ENCODE results near the gene HVCN1.

- TF ChIP-seq CTCF (IDR thresholded peaks at IDR 0.05; ENCODE audit: low read length), result no peak
- TF ChIP-seq EZH2 (IDR thresholded peaks at IDR 0.05; ENCODE audit: borderline replicate concordance, low read length), result no peak
Observed at GRCh38 chr12:110640275-110641025, 48.5 kb downstream of the HVCN1 start.
